GM12878 (cell line): Measurements from ENCODE around the gene STRBP. TPM values are rescaled to one million over a fixed set of nuclear protein-coding genes. Genes with fewer than 3 reads are reported as not detected.
A peak's percentile ranks its signal among the peaks of the same experiment; 100 is the strongest.

Source experiments
- ATAC-seq: fragments of 200-7000 bp; cut with Tn5 transposase; 3 replicates; pipeline ENCODE4 v1.9.1; 2020; ENCODE audit warnings: mild to moderate bottlenecking, moderate library complexity
- BruUV-seq: library from RNA; stranded (reverse); fragments of 400-500 nt; replicated peaks from 2 replicates; lab custom pipeline; 2021; lab: Mats Ljungman, UMichigan
- CTCF ChIA-PET: fragments of 300-600 bp; sonication (Branson Sonifier 250); formaldehyde crosslinking; extraction: SDS; loops from one replicate; lab custom pipeline; 2021; ENCODE audit warnings: inconsistent platforms; lab: Yijun Ruan, JAX
- POLR2A ChIA-PET: fragments of 350-600 bp; formaldehyde crosslinking; extraction: SDS; loops from one replicate; lab custom pipeline; 2021; ENCODE audit warnings: inconsistent platforms; lab: Charles Lee
- RAD21 ChIA-PET: fragments of 300-600 bp; sonication (Branson Sonifier 250); formaldehyde crosslinking; loops from one replicate; lab custom pipeline; 2023; ENCODE audit warnings: antibody characterized with exemption; ENCODE audit not compliant: unreplicated experiment; lab: Charles Lee
- SMC1A ChIA-PET: fragments of 300-600 bp; sonication (Branson Sonifier 250); formaldehyde crosslinking; loops from one replicate; lab custom pipeline; 2023; ENCODE audit not compliant: unreplicated experiment, uncharacterized antibody; lab: Charles Lee
- DNase-seq: peaks from one replicate; pipeline ENCODE4 v3.0.0-alpha.2; 2011; ENCODE audit warnings: low read depth, low spot score
- FAIRE-seq: peaks from 3 replicates; lab custom pipeline; 2011; peaks lifted over from hg19 to GRCh38; lab: Jason Lieb, UNC
- H2AFZ ChIP-seq: 2 replicates; pipeline ENCODE4 v1.6.0; 2011; ENCODE audit warnings: low read depth, low read length, control low read depth; ENCODE audit not compliant: control insufficient read depth
- H3K27ac ChIP-seq: 2 replicates; pipeline ENCODE4 v1.5.1; 2011; ENCODE audit warnings: control low read depth; ENCODE audit not compliant: control insufficient read depth, insufficient read depth
- H3K27me3 ChIP-seq, 2 experiments: replicated peaks in 1 of 2; 2 replicates each; pipeline versions ENCODE4 v1.6.0 to v1.6.1; 2011; ENCODE audit warnings: low read length in 1 of 2; ENCODE audit not compliant: control insufficient read depth in 2 of 2, insufficient read depth in 2 of 2
- H3K36me3 ChIP-seq, 2 experiments: 2 replicates each; pipeline ENCODE4 v1.5.1; 2011; ENCODE audit warnings: low read length in 1 of 2; ENCODE audit not compliant: control insufficient read depth in 2 of 2, insufficient read depth in 2 of 2
- H3K4me1 ChIP-seq: 2 replicates; pipeline ENCODE4 v1.6.1; 2011; ENCODE audit warnings: mild to moderate bottlenecking, low read length, moderate library complexity, mixed read lengths; ENCODE audit not compliant: control insufficient read depth, insufficient read depth
- H3K4me2 ChIP-seq: 2 replicates; pipeline ENCODE4 v1.6.0; 2011; ENCODE audit warnings: control low read depth; ENCODE audit not compliant: control insufficient read depth, insufficient read depth
- H3K4me3 ChIP-seq: fragments of 200-600 bp; sonication (generic); 2 replicates; pipeline ENCODE4 v1.5.1; 2016
- H3K79me2 ChIP-seq: 2 replicates; pipeline ENCODE4 v1.6.0; 2011; ENCODE audit warnings: low read length; ENCODE audit not compliant: control insufficient read depth, insufficient read depth
- H3K9ac ChIP-seq: 2 replicates; pipeline ENCODE4 v1.8.0; 2011; ENCODE audit warnings: low read length, control low read depth, mixed read lengths; ENCODE audit not compliant: control insufficient read depth, insufficient read depth
- H3K9me3 ChIP-seq: replicated peaks from 3 replicates; pipeline ENCODE4 v1.5.1; 2011; ENCODE audit warnings: mild to moderate bottlenecking, low read length; ENCODE audit not compliant: control insufficient read depth, insufficient read depth
- H4K20me1 ChIP-seq: 2 replicates; pipeline ENCODE4 v1.6.0; 2011; ENCODE audit not compliant: control insufficient read depth, insufficient read depth
- E2F4 ChIP-seq: IDR thresholded peaks from 2 replicates; pipeline ENCODE4 v1.6.1; 2012; ENCODE audit warnings: low read depth, low read length, improper control_type of control experiment
- WGBS: methylation state at CpG from one replicate; pipeline ENCODE4 v1.1.6; 2016; ENCODE audit warnings: low lambda C conversion rate; ENCODE audit not compliant: insufficient replicate concordance, insufficient coverage; ENCODE audit errors: missing lambda C conversion rate; 5-methylcytosine and 5-hydroxymethylcytosine counted together
- in situ Hi-C: fragments of 300-500 bp; cut with MboI; formaldehyde crosslinking; loops from 9 replicates; pipeline ENCODE4 v1.14.3; 2018; ENCODE audit warnings: mixed read lengths
- intact Hi-C: fragments of 100-400 bp; cut with micrococcal nuclease; formaldehyde crosslinking; loops from one replicate; pipeline ENCODE4 v1.14.2; 2022; ENCODE audit not compliant: unreplicated experiment
- polyA plus RNA-seq, 11 experiments: library from polyadenylated mRNA; depleted of rRNA in 4 of 11; unstranded in 6 of 11; stranded (reverse) in 5 of 11; fragments of >200 nt; fragmentation: Nextera tagmentation in 4 of 11; fragmentation: Illumina TruSeq in 1 of 11; extraction: Ambion mirVana in 4 of 11; extraction: Trizol in 1 of 11; gene quantifications; 1 replicate in 1 of 11; 2 replicates in 10 of 11; pipeline versions ENCODE4 v1.2.1 to v1.2.3, GENCODE V29; 2011 to 2016; ENCODE audit warnings: inconsistent platforms in 2 of 11, missing spikeins in 2 of 11, low read depth in 1 of 11
- total RNA-seq, 4 experiments: library from RNA; depleted of rRNA in 3 of 4; stranded (reverse); fragments of >200 nt in 3 of 4; fragmentation: Illumina TruSeq in 1 of 4; extraction: Trizol in 1 of 4; gene quantifications; 2 replicates each; pipeline versions ENCODE4 v1.2.1 to v1.2.3, GENCODE V29; 2013 to 2021
- TF ChIP-seq, protein P1 (sequence below): fragments of 450-650 bp; IDR thresholded peaks from 2 replicates; pipeline ENCODE4 v1.6.1; 2016; ENCODE audit warnings: mild to moderate bottlenecking

STRBP gene
- total and polyA plus RNA-seq, 10 of the 15 experiments (the other 5 are each of a cell fraction or from before 2014, with no cell fraction given) = 31.0 to 96.8 (median 71.4) TPM

- no peaks in the 10 kb centered on the region; the same call in 2 of the 3 replicates for H3K9me3 ChIP-seq
- TF ChIP-seq, protein P1, sequence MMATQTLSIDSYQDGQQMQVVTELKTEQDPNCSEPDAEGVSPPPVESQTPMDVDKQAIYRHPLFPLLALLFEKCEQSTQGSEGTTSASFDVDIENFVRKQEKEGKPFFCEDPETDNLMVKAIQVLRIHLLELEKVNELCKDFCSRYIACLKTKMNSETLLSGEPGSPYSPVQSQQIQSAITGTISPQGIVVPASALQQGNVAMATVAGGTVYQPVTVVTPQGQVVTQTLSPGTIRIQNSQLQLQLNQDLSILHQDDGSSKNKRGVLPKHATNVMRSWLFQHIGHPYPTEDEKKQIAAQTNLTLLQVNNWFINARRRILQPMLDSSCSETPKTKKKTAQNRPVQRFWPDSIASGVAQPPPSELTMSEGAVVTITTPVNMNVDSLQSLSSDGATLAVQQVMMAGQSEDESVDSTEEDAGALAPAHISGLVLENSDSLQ = peak; percentile 48
- TF ChIP-seq E2F4 = no peak
- TF ChIP-seq, all 136 proteins: peak for 1
- Histone ChIP-seq H3K9ac (no peak overlapping the region), H3K4me1 (peaks cover 31% of the 10 kb centered on the region), H3K4me3 (0 out of 2 replicates have a peak overlapping the region, but pooled peaks have one; percentile 18), H2AFZ (no peak overlapping the region), H3K36me3 (0 out of 4 replicates have a peak, but pooled peaks cover 0 to 6% of the 10 kb centered on the region in 2 experiments), H4K20me1 (no peaks in the 10 kb centered on the region), H3K27ac (no peak overlapping the region; the same call in 1 of the 2 replicates), H3K4me2 (peak overlapping the region; percentile 73), H3K27me3 (no peaks in the 10 kb centered on the region), H3K79me2 (peaks cover 93% of the 10 kb centered on the region)
- SMC1A ChIA-PET = interaction anchor here (0.8 to 8.5 kb wide), 13 partner anchors 8 to 86 kb away, joined by 3 to 83 read pairs (median 3); no protein-coding TSS in a partner anchor
- FAIRE-seq (peak; percentile 13), ATAC-seq (no peak), DNase-seq (no peak)
- in situ Hi-C loops (no loop called here), intact Hi-C loops (no loop called here)
- POLR2A ChIA-PET = interaction anchor here (0.5 to 0.8 kb wide), 5 partner anchors 26 to 1758 kb away, joined by 3 to 7 read pairs (median 7); no protein-coding TSS in a partner anchor
- WGBS = 100% methylated on average over 3 of the region's 3 CpGs
- CTCF ChIA-PET = interaction anchor here (0.7 to 1.3 kb wide), 6 partner anchors 11 to 87 kb away, joined by 3 to 5 read pairs (median 3); no protein-coding TSS in a partner anchor
- RAD21 ChIA-PET = interaction anchor here (1.0 to 1.5 kb wide), 5 partner anchors 19 to 124 kb away, joined by 3 to 4 read pairs (median 4); no protein-coding TSS in a partner anchor
- no TSS peak for BruUV-seq
Observed at GRCh38 chr9:123263227-123263626, 5.2 kb downstream of the STRBP start.
